Cerebellar cortex (tissue), 1 donor: ENCODE results near the gene SGSM2.

Experiments used
- DNase-seq: peaks from one replicate; pipeline ENCODE4 v3.0.0-alpha.2; 2015; ENCODE audit warnings: low spot score

The SGSM2 gene

GRCh38 chr17:2368359-2368758 lies 31.1 kb downstream of the SGSM2 start:
- no peak for DNase-seq

- DNase-seq, result no peak
Measured at GRCh38 chr17:2369039-2369438, 31.7 kb downstream of the SGSM2 start.

- no peak for DNase-seq
Measured at GRCh38 chr17:2369551-2370210, 32.4 kb downstream of the SGSM2 start.

- no peak for DNase-seq
Measured at GRCh38 chr17:2370211-2370589, 32.9 kb downstream of the SGSM2 start.

GRCh38 chr17:2371183-2372130 lies 34.2 kb downstream of the SGSM2 start:
- no peak for DNase-seq

GRCh38 chr17:2372180-2372579 lies 34.9 kb downstream of the SGSM2 start:
- no peak for DNase-seq

- DNase-seq, result no peak
Measured at GRCh38 chr17:2372681-2373080, 35.4 kb downstream of the SGSM2 start.

- no peak for DNase-seq
Measured at GRCh38 chr17:2373179-2373578, 35.9 kb downstream of the SGSM2 start.

GRCh38 chr17:2374549-2375285 lies 37.4 kb downstream of the SGSM2 start:
- no peak for DNase-seq

GRCh38 chr17:2375406-2375805 lies 38.1 kb downstream of the SGSM2 start:
- DNase-seq, result no peak

GRCh38 chr17:2376107-2376506 lies 38.8 kb downstream of the SGSM2 start:
- no peak for DNase-seq

- no peak for DNase-seq
Measured at GRCh38 chr17:2377659-2378058, 40.4 kb downstream of the SGSM2 start.

GRCh38 chr17:2378905-2379304 lies 41.6 kb downstream of the SGSM2 start:
- DNase-seq, result no peak

- no peak for DNase-seq
Measured at GRCh38 chr17:2379489-2380225, 42.4 kb downstream of the SGSM2 start.

GRCh38 chr17:2380226-2380922 lies 43.1 kb downstream of the SGSM2 start:
- no peak for DNase-seq

GRCh38 chr17:2380950-2381649 lies 43.8 kb downstream of the SGSM2 start:
- no peak for DNase-seq

GRCh38 chr17:2383628-2384167 lies 46.4 kb downstream of the SGSM2 start:
- no peak for DNase-seq

- no peak for DNase-seq
Measured at GRCh38 chr17:2384439-2385127, 47.3 kb downstream of the SGSM2 start.
